Dedifferentiated amniotic fluid mesenchymal stem cell (primary cell): ENCODE measurements around the gene ANKRD65.
"Not testable (repeated sequence)": the region's sequence is repeated elsewhere in the genome, so short reads cannot be mapped to it uniquely, and the experiment has no call there.

ENCODE experiments used
- DNase-seq: peaks from one replicate; pipeline ENCODE4 v3.0.0-alpha.2; 2016; ENCODE audit errors: extremely low spot score

ANKRD65 gene

GRCh38 chr1:1371746-1372711, 49.0 kb downstream of the ANKRD65 start:
- DNase-seq = no peak

GRCh38 chr1:1371364-1371745, 49.7 kb downstream of the ANKRD65 start:
- DNase-seq = no peak

- no peak for DNase-seq
Measured at GRCh38 chr1:1370771-1371300, 50.2 kb downstream of the ANKRD65 start.

GRCh38 chr1:1370094-1370493, 51.0 kb downstream of the ANKRD65 start:
- DNase-seq = not testable (repeated sequence)
